GOT3 (cell line): Measurements from ENCODE around the gene NCS1.
"Not testable (repeated sequence)": the region's sequence is repeated elsewhere in the genome, so short reads cannot be mapped to it uniquely, and the experiment has no call there.

Experiments
- DNase-seq: peaks from one replicate; lab custom pipeline; 2025; ENCODE audit warnings: mixed read lengths; lab: John Stamatoyannopoulos, UW

The NCS1 gene

DNA sequence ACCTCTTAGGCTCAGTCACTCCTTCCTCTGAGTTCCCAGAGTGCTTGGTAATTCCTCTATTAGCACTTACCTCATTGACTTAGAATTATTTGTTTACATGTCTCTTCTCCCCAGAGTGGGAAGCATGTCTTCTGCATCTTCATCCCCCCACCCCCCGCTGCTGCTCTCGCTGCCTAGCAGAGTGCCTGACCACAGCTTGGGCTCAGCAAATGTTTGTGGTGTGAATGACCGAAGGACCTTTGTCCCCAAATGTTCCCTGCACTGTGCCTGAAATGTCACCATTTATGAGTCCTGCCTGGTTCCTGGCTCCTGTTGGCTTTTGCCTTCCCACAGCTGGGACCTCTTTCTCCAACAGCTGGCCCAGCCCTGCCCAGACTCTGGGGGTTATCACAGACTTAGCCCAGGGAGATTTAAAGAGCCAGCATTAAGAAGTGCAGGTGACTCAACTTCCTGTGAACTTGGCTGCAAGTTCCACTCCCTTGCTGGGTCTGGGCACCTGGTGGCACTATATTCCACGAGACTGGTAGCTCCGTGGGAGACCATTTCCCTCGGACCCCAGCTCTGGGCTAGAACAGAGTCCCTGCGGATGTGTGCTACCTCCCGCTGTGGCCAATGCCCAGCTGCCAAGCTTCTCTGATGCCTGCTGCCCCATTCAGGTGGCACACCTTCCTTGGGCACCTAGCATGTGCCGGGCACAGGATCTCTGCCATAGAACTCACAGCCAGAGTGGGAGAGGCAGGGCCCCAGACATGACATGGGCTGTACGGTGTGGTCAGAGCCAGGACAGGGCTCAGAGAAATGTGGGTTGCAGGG is 91.6 kb downstream of the NCS1 start:
- no peak for DNase-seq

DNA sequence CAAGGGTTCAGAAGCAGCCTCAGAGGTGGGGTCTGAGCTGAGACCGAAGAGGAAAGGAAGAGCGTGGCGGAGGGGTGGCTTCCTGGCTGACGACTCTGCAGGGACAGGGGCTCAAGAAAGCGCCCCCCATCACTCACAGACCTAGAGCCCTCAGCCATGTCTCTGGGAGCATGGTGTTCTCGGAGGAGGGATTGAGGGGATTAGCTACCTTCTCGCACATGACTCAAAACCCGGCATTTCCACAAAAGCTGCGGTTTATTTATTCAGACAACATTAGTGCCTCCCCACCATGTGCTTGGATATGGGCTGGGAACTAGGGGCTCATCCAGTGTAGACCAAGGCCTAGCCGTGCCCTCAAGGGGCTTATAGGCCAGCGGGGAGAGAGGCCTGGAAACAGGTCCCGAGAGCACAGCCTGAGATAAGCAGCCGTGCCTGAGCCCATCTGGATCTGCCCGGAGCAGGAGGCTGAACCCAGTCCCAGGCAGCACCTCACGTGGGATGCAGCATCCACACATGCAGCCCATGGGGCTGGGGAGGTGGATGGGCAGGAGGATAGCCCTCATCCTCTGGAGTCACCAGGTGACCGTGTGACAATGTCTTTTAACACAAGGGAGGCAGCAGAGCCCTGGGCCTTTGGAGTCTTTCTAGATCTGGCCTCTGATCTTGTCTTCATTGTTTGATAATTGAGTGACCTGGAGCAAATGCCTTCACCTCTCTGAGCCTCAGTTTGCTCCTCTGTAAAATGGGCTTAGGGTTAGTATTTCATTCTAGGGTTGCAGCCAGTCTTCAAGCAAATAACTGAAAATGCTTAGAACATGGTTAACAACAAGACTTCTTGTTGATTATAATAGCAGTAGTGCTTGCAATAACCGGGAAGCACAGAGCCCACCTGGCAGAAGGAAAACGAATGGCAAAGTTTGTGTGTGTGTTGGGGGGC is 92.5 kb downstream of the NCS1 start:
- no peak for DNase-seq

DNA sequence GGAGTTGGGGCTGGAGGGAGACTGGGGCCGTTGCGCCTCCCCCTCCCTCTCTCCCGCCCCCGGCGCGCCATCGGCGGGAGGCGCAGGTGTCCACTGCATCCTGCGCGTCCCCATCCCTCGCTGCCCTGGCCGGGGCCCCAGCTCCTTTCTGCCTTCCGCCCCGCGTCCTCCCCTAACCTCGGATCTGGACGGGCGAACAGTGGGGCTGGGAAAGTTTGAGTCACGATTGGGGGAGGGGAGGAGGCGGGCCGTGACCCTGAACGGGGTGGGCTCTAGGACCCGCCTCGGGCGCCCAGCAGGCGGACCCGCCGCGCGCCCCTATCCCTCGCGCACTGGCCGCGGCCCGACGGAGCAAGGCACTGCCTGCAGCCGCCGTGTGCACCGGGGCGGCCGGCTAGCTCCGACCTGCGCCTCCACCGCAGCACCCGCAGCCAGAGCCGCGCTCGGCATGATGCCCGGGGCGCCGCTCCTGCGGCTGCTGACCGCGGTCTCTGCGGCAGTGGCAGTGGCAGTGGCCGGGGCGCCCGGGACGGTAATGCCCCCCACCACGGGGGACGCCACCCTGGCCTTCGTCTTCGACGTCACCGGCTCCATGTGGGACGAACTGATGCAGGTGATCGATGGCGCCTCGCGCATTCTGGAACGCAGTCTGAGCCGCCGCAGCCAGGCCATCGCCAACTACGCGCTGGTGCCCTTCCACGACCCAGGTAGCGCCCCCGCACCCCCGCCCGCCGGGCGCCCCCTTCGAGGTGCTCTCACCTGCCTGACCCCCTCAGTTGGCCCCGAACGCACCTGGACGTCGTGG is 93.4 kb downstream of the NCS1 start, which contains the start of gene HMCN2:
TSS of gene HMCN2 (plus strand) at position 330 of the 805 bp plus-strand sequence. CDS start at position 449, 119 bp downstream.
- no peak for DNase-seq

DNA sequence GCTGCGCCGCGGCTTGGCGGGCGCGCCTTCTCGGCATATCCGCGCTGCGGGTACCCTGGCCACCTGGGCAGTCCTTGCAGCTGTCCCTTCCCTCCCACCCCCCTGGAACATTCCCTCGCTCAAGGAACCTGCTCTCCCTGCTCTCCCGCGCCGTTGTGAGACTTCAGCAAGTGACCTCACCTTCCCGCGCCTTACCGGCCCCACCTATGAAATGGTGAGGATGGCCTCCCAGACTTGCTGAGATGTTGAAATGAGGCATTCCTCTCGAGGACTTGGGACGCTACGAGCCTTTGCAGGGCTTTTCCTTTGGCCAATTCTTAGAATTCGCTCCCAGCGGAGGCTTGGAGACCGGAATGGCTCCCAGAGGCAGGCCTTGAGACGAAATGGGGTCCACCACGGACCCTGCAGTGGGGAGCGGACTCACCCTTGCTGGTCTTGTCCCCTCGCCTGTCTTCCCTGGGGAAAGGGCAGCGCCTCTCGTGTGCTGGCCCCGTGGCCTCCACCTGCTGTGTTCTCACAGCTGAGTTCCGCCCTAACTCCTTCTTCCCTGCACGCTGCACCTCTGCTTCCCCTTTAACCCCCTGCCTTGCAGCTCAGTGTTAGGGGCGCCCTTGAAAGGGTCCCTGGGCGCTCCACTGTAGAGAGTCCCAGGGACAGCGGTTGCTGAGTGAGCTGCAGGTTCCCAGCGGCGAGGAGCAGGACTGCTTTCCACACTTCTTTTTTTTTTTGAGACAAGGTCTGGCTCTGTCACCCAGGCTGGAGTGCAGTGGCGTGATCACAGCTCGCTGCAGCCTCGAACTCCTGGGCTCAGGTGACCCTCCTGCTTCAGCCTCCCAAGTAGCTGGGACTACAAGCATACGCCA is 94.3 kb downstream of the NCS1 start:
- DNase-seq = no peak

DNA sequence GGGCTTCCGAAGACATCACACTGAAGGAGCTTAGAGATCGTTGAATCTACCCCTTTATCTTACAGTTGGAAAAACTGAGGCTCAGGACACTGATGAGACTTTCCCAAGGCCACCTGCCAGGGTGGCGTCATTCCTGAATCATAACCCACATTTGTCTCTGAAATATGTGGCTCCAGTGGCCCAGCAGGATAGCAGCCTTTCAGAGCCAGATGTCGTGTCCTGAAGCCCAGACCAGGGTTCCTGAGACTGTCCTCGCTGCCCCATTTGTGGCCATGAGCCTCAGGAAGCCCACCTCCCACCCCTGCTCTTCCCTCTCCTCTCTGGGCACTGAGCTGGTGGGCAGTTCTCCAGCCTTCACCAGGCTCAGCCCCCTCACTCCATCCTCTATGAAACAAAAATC is 95.7 kb downstream of the NCS1 start:
- no peak for DNase-seq

DNA sequence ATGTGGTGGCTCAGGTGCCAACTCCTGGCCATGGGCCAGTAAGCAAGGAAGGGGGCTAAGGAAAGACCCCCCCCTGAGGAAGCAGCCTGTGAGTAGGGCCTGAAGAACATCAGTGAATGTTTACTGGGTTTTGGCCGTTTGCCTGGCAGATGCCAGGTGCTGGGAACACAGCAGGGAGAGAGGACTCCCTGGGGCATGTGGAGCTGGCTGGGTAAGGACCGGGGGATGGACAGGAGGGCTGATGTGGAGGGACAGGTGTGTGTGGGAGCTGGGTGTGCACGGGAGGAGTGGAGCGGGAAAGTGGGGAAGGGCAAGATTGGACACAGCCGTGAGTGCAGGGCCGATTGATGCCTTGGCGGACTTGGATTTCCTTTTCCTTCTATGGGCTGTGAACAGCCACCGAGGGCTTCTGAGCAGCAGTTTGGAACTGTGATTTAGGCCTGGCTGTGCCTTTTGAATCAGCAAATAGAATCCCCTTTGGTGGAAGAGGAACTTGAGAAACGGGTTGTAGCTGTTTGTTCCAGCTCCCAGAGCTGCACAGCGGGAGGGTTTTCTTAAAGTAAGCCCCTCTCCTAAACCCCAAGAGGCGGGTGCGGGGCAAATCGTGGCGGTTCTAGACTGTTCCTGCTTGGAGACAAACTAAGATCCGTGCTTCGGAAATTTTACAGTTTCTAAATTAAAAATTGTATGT is 96.5 kb downstream of the NCS1 start:
- no peak for DNase-seq

DNA sequence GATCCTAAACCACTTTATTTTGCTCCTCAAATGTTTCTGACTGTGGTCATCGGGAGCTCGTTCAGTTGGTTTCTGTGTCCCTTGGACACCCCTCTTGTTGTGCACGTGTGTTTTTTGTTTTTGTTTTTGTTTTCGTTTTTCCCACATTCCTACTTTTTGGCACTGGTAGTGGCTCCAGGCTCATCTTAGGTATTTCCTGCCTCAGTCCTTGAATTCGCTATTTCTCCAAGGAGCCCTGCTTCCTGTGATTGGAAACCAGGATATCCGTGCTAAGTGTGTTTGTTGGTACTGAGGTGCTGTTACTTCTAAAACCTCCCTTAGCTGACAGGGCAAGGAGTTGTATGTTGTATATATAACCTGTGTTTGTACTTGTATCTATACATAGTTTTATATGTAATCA is 99.3 kb downstream of the NCS1 start:
- DNase-seq = no peak

DNA sequence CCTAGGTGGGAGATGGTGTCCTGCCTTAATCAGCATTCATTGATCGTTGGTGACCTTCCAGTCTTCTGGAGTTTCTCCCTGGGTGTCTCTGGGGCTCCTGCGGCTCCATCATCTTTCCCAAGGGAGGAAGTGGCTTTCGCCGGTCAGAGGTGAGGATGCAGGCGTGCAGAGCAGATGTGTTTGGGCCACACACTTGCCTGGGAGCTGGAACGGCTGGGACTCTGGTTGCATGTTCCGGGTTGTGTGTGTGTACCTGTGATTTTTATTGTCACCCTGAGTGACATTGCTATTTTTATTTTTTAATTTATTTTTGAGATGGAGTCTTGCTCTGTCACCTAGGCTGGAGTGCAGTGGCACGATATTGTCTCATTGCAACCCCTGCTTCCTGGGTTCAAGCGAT is 103.0 kb downstream of the NCS1 start:
- no peak for DNase-seq

DNA sequence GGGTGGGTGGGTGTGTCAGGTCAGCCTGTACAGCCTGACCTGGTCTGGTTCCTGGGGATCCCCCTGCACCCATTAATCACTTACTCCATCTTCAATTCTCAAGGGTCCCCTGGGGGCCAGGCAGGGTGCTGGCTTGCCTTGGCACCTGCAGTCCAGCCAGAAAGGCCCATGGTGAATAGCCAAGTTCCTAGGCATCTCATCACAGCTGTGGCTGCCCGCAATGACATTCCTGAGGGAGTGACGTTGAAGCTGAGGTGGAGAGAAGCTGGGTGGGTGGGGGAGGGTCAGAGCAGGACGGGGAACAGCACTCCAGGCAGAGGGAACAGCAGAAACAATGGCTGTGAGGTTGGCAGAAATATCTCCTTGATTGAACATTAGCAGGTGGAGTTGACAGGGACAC is 103.9 kb downstream of the NCS1 start:
- no peak for DNase-seq

DNA sequence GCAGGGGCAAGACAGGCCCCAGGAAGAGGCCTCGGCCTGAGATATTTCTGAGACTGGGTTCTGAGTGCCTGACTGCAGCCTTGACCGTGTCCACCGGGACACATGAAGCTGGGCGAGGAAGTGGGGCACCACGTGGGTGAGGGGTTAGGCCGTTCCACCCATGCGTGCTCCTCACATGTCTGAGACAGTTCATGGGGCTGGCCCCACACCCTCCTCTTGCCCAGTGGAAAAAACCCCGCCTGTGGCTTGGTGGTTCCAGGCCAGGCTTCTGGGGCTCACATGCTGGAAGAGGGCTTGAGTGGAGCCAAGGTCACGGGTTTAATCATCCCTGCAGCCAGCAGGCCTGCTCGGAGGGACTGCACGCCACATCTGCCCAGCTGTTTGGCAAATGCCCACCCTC is 104.8 kb downstream of the NCS1 start:
- no peak for DNase-seq

DNA sequence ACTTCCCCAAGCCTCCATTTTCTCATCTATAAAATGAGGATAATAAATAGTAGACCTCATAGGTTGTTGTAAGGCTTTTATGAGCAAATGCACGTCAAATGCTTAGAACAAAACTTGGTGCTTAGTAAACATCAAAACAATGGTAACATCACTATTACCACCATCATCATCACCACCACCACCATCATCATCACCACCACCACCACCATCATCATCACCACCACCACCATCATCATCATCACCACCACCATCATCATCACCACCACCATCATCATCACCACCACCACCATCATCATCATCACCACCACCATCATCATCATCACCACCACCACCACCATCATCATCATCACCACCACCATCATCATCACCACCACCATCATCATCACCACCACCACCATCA is 105.3 kb downstream of the NCS1 start:
- DNase-seq = not testable (repeated sequence)

DNA sequence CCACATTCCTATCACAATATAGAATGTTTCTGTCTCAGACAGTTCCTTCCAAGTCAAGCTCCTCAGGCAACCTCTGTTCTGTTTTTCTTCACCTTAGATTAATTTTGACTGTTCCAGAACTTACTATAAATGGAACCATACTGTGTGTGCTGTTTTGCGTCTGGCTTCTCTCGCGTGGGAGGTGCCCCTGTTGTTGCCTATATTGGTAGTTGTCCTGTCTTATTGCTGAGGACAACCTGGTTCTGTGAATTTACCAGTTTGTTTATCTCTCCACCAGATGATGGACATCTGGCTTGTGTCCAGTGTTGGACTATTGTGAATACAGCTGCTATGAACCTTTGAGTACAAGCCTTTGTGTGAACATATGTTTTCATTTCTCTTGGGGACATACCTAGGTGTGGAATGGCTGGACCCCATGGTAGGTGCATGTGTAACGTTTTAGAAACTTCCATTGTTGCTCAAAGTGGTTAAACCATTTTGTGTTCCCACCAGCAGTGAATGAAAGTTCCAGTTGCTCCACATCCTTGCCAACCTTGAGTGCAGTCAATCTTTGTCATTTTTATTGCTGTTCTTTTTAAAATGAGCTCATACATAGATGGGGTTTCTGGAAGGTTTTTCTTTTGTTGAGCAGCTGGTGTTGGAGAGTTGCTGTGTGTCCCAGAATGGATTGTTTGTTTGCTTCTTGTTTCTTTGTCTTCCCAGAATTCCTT is 111.5 kb downstream of the NCS1 start:
- no peak for DNase-seq

DNA sequence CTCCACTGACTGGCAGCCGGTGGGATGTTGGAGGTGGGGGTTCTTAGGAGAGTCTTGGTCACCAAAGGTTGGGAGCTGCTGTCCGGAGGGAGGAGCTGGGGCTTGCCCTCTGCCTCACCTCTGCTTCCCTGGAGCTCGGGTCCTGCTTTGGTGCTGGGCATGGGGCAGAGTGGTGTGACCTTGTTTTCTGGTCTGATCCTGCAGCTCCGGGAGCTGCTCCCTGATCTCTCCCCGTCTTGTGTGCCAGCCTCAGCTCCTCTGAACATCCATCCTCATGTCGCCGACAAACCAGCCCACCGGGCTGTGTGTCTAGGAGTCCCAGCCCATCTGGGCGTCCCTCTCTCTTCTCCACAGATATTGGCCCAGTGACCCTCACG is 112.0 kb downstream of the NCS1 start:
- no peak for DNase-seq

DNA sequence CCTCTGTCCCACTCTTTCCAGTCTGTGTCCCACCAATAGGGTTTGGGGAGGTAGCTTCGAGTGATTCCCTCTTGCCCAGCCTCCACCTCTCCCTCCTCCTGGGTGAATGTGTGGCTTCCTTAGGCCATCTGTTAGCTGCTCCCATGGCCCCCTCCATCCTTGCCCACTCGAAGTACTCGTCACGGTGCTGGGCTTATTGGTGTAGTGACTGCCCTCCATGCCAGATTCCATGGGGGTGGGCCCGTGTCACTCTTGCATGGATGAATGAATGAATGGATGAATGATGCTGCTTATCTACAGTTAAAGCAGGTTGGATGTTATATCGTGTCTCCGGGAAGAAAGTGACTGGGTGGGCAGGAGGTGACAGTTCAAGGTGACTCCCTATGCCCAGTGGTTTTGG is 112.5 kb downstream of the NCS1 start:
- no peak for DNase-seq

DNA sequence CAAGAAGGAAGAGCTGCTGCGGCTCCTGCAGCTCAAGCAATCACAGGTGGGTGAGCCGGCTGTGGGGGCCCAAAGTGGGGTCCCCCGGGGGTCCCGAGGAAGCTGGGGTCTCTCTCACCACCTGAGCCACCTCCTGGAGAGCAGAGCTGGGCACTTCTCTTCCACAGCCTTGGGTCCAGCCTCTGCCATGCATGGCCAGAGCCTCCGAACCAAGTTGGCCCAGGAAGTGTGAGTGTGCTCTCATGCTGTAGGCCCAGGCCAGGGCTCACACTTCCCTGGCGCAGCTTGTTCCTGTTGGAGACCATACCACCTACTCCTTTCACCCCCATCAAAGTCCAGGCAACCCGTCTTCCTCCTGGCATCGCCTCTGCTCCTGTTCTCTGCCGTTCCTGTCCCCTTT is 113.1 kb downstream of the NCS1 start:
- no peak for DNase-seq

DNA sequence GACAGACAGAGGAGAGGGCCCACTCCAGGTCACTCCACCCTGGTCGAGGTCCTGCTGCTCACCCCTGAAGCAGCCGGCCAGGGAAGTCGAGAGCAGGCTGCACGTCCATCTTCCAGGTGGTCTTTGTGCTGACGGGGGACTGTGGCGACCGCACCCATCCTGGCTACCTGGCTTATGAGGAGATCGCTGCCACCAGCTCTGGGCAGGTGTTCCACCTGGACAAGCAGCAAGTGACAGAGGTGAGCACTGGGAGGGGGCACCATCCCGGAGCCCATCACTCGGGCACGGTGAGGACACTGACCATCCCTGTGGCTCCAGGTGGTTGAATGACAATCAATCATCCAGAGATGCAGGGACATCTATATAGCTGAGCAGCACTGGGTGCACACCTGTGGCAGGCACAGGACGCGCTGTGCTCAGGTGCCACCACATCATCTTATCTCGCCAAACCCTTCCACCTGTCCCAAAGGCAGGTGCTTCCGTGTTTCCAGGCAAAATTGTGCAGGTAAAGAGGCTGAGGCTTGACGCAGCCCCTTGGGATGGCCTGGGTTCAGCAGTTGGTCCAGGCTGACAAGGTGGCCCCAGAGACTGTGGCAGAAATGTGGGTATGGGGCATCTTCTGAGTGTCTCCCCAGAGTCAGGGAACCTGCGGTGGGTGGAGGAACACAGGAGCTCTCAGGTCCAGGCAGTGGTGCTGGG is 114.0 kb downstream of the NCS1 start:
- no peak for DNase-seq
